ENCODE results near the gene EFHD1.

The EFHD1 gene

GRCh38 chr2:232587512-232587911 lies 45.9 kb upstream of the EFHD1 start:
- Histone ChIP-seq H3K79me2 (ENCODE audit: control insufficient read depth, low read length) (no peaks in the 10 kb centered on the region), H3K4me1 (ENCODE audit: control insufficient read depth, low read length) (no peaks in the 10 kb centered on the region), H3K4me3 (ENCODE audit: low read length) (no peak overlapping the region), H3K27me3 (ENCODE audit: control insufficient read depth, low read length) (no peaks in the 10 kb centered on the region), H3F3A (ENCODE audit: control insufficient read depth, insufficient read depth) (no peaks in the 10 kb centered on the region), H3K27ac (ENCODE audit: low read depth, low read length) (no peak overlapping the region), H3K4me2 (ENCODE audit: low read length) (no peak overlapping the region), H4K20me1 (ENCODE audit: control insufficient read depth, insufficient read depth, low read depth, low read length) (no peaks in the 10 kb centered on the region), H3K9me3 (ENCODE audit: control insufficient read depth, insufficient read depth, low read length) (no peaks in the 10 kb centered on the region), H3K9me2 (replicated peaks; ENCODE audit: control insufficient read depth, low read length) (no peaks in the 10 kb centered on the region), H3K36me3 (ENCODE audit: control insufficient read depth, low read length) (no peaks in the 10 kb centered on the region)
- no peak for TF ChIP-seq EZH2phosphoT487 (IDR thresholded peaks at IDR 0.05; ENCODE audit: borderline replicate concordance, low read length)
- no peak for TF ChIP-seq CTCF (IDR thresholded peaks at IDR 0.05; ENCODE audit: low read depth, low read length, poor library complexity, severe bottlenecking)

- H4K20me1 ChIP-seq (ENCODE audit: control insufficient read depth, insufficient read depth, low read depth, low read length) = no peaks in the 10 kb centered on the region
- H3K79me2 ChIP-seq (ENCODE audit: control insufficient read depth, low read length) = no peaks in the 10 kb centered on the region
- no peak overlapping the region for H3K27ac ChIP-seq (ENCODE audit: low read depth, low read length)
- no peaks in the 10 kb centered on the region for H3K27me3 ChIP-seq (ENCODE audit: control insufficient read depth, low read length)
- H3K4me2 ChIP-seq (ENCODE audit: low read length) = no peak overlapping the region
- H3K4me3 ChIP-seq (ENCODE audit: low read length) = no peak overlapping the region
- no peaks in the 10 kb centered on the region for H3K9me2 ChIP-seq (replicated peaks; ENCODE audit: control insufficient read depth, low read length)
- no peaks in the 10 kb centered on the region for H3K36me3 ChIP-seq (ENCODE audit: control insufficient read depth, low read length)
- no peak for TF ChIP-seq CTCF (IDR thresholded peaks at IDR 0.05; ENCODE audit: low read depth, low read length, poor library complexity, severe bottlenecking)
- no peak for TF ChIP-seq EZH2phosphoT487 (IDR thresholded peaks at IDR 0.05; ENCODE audit: borderline replicate concordance, low read length)
- H3K9me3 ChIP-seq (ENCODE audit: control insufficient read depth, insufficient read depth, low read length) = no peaks in the 10 kb centered on the region
- no peaks in the 10 kb centered on the region for H3F3A ChIP-seq (ENCODE audit: control insufficient read depth, insufficient read depth)
- H3K4me1 ChIP-seq (ENCODE audit: control insufficient read depth, low read length) = no peaks in the 10 kb centered on the region
These were observed 45.4 kb upstream of the EFHD1 start for GRCh38 chr2:232588031-232588430.

DNA sequence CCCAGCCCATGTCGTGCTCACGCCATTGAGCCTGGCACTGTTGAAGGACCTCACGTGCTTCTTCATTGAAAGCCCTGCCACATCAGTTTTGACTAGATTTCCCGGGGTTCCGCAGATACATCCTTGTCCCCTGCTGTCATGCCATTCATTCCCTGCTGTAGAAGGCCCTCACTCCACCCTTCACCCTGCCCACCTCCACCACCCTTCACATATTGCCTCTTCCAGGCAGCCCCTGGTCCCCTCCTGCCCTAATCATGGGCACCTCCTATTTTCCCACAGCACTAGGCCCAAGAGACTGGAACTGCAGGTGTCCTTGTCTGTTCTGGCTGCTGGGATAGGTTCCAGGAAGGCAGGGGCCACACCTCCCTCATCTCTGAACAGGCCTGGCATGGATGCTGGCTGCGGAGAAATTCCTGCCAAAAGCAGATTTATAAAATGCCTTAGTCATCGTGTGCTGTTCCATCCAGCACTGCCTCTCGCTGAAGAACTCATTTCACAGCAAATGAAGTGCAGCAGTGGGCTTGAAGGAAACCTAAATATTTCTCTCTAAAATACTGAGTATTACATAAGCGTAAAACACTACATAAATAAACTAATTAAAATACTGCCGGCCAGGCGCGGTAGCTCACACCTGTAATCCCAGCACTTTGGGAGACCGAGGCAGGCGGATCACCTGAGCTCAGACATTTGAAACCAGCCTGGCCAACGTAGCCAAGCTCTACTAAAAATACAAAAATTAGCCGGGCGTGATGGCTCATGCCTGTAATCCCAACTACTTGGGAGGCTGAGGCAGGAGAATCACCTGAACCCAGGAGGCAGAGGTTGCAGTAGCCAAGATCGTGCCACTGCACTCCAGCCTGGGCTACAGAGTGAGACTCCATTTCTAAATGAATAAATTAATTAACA lies 44.5 kb upstream of the EFHD1 start:
- H3K27me3 ChIP-seq (ENCODE audit: control insufficient read depth, low read length) = no peaks in the 10 kb centered on the region
- no peaks in the 10 kb centered on the region for H3K4me1 ChIP-seq (ENCODE audit: control insufficient read depth, low read length)
- H3K9me3 ChIP-seq (ENCODE audit: control insufficient read depth, insufficient read depth, low read length) = no peaks in the 10 kb centered on the region
- H3K4me2 ChIP-seq (ENCODE audit: low read length) = no peak overlapping the region
- no peaks in the 10 kb centered on the region for H4K20me1 ChIP-seq (ENCODE audit: control insufficient read depth, insufficient read depth, low read depth, low read length)
- H3K9me2 ChIP-seq (replicated peaks; ENCODE audit: control insufficient read depth, low read length) = no peaks in the 10 kb centered on the region
- TF ChIP-seq CTCF (IDR thresholded peaks at IDR 0.05; ENCODE audit: low read depth, low read length, poor library complexity, severe bottlenecking) (no peak), EZH2phosphoT487 (IDR thresholded peaks at IDR 0.05; ENCODE audit: borderline replicate concordance, low read length) (no peak)
- H3K4me3 ChIP-seq (ENCODE audit: low read length) = no peak overlapping the region
- no peaks in the 10 kb centered on the region for H3K36me3 ChIP-seq (ENCODE audit: control insufficient read depth, low read length)
- H3K79me2 ChIP-seq (ENCODE audit: control insufficient read depth, low read length) = no peaks in the 10 kb centered on the region
- no peak overlapping the region for H3K27ac ChIP-seq (ENCODE audit: low read depth, low read length)
- H3F3A ChIP-seq (ENCODE audit: control insufficient read depth, insufficient read depth) = no peaks in the 10 kb centered on the region

All from DOHH2 (cell line).